GM12891 (cell line): ENCODE data around the gene FAM83G.
A peak's percentile ranks its signal among the peaks of the same experiment; 100 is the strongest.

ENCODE experiments used
- DNase-seq: peaks from one replicate; pipeline ENCODE4 v3.0.0; 2011; ENCODE audit warnings: low spot score; ENCODE audit not compliant: insufficient read length
- FAIRE-seq: peaks from 2 replicates; lab custom pipeline; 2011; peaks lifted over from hg19 to GRCh38; lab: Jason Lieb, UNC
- PAX5 ChIP-seq: IDR thresholded peaks from 2 replicates; pipeline ENCODE4 v1.6.1; 2011; ENCODE audit warnings: low read length, moderate library complexity, mild to moderate bottlenecking; ENCODE audit not compliant: insufficient read depth, severe bottlenecking
- POLR2A ChIP-seq: IDR thresholded peaks from 2 replicates; pipeline ENCODE4 v1.6.1; 2011; ENCODE audit warnings: low read depth, low read length, control low read depth
- POLR2AphosphoS5 ChIP-seq: IDR thresholded peaks from 2 replicates; pipeline ENCODE4 v1.6.1; 2011; ENCODE audit warnings: low read depth, low read length, control low read depth
- POU2F2 ChIP-seq: IDR thresholded peaks from 2 replicates; pipeline ENCODE4 v1.6.1; 2011; ENCODE audit warnings: low read depth, mild to moderate bottlenecking, control low read depth, low read length, moderate library complexity
- SPI1 ChIP-seq: IDR thresholded peaks from 2 replicates; pipeline ENCODE4 v1.6.1; 2011; ENCODE audit warnings: low read depth, low read length, control low read depth
- TAF1 ChIP-seq: IDR thresholded peaks from 2 replicates; pipeline ENCODE4 v1.6.1; 2011; ENCODE audit warnings: low read depth, low read length, control low read depth

FAM83G gene

GRCh38 chr17:18992454-18993130, 12.0 kb downstream of the FAM83G start:
- peak; percentile 58 for FAIRE-seq
- TF ChIP-seq POU2F2 (no peak), SPI1 (0 out of 2 replicates have a peak, but pooled peaks have one; percentile 22)
- no peak for DNase-seq

- TF ChIP-seq POU2F2 (no peak), SPI1 (no peak), POLR2AphosphoS5 (no peak), PAX5 (no peak), TAF1 (no peak), POLR2A (no peak)
- FAIRE-seq = no peak
These were observed 12.8 kb downstream of the FAM83G start for GRCh38 chr17:18991531-18992315.

GRCh38 chr17:18990331-18990730, 14.2 kb downstream of the FAM83G start:
- TF ChIP-seq SPI1 (no peak), TAF1 (no peak), POU2F2 (no peak), PAX5 (no peak), POLR2A (no peak), POLR2AphosphoS5 (no peak)
- FAIRE-seq = no peak

More at GRCh38 chr17:18991531-18992315, 12.8 kb downstream of the FAM83G start:
- DNase-seq = no peak

GRCh38 chr17:18988546-18989173, 15.9 kb downstream of the FAM83G start:
- no peak for TF ChIP-seq TAF1
- TF ChIP-seq POU2F2 = no peak
- DNase-seq = no peak
- no peak for FAIRE-seq

More at GRCh38 chr17:18990331-18990730, 14.2 kb downstream of the FAM83G start:
- no peak for DNase-seq

GRCh38 chr17:18987862-18988545, 16.6 kb downstream of the FAM83G start:
- TF ChIP-seq POLR2A = no peak
- TF ChIP-seq POLR2AphosphoS5 = no peak
- TF ChIP-seq POU2F2 = no peak
- no peak for TF ChIP-seq TAF1
- no peak for TF ChIP-seq PAX5
- no peak for TF ChIP-seq SPI1
- FAIRE-seq (no peak), DNase-seq (no peak)

GRCh38 chr17:18987230-18987610, 17.3 kb downstream of the FAM83G start:
- TF ChIP-seq TAF1 = no peak
- no peak for TF ChIP-seq POLR2AphosphoS5
- no peak for TF ChIP-seq PAX5
- no peak for TF ChIP-seq POU2F2
- no peak for TF ChIP-seq SPI1
- TF ChIP-seq POLR2A = no peak
- DNase-seq = no peak
- FAIRE-seq = no peak

- TF ChIP-seq PAX5 (no peak), SPI1 (no peak), POU2F2 (no peak), TAF1 (no peak), POLR2A (no peak), POLR2AphosphoS5 (no peak)
- no peak for DNase-seq
These were observed 17.9 kb downstream of the FAM83G start for GRCh38 chr17:18986541-18987229.

GRCh38 chr17:18985475-18985874, 19.1 kb downstream of the FAM83G start:
- no peak for FAIRE-seq
- TF ChIP-seq TAF1 = no peak
- DNase-seq = no peak

More at GRCh38 chr17:18986541-18987229, 17.9 kb downstream of the FAM83G start:
- FAIRE-seq = no peak
